GM19438 (cell line): ENCODE results near the gene GNL3.

Source experiments
- ATAC-seq: cut with Tn5 transposase; IDR thresholded peaks from one replicate; pipeline ENCODE4 v1.9.1; 2021; ENCODE audit warnings: low read depth; ENCODE audit not compliant: unreplicated experiment

GNL3 gene

DNA sequence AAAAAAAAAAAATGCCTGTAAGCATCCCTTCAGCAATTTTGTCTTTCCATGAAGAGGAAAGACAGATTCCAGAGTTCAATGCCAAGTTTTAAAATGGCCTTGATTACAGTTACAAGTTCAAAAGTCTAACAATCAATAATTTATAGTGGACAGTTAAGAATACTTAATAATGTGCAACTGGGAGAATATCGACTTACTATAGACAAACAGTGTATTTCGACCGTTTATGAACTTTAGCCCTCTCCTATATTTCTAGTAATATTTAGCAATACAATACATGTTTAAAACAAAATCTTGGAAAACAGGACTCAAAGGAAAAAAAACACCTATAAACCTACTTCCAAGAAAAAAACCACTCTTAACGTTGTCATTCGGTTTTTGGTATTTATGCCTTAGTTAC, 1.6 kb upstream of the GNL3 start:
- no peak for ATAC-seq

DNA sequence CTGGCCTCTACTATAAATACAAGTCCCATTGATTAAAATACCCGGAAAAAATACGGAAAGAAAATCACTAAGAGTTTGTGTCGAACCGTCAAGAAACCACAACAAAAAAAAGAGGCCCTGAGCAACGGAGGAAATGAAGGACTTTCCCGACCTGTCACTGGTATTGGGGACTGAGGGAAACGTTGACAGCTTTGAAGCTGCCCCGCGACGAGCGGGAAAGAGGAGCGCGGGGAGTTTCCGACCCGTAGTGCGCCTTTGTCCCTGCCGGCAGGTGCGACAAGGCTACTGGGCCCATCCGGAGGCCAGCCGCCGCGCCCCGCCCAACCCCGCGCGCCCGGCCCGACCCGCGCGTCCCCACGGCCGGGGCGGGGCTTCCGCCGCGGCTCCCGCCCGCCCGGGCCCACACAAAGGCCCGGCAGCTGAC, 535 bp upstream of the GNL3 start:
- ATAC-seq, result peak; percentile 61

DNA sequence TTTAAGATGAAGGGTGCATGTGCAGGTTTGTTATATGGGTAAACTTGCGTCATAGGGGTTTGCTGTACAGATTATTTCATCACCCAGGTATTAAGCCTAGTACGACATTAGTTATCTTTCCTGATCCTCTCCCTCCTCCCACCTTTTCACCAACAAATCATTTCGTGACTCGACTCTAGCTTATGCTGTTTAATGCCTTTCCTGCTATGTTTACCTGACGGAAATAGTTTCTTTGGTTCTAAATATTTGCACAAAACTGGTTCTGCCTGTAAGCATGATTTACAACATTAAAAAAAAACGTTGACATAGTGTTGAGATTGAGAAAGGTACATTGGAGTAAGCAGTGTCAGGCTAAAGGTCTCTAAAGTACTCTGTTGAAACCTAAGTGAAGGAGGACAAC, 2.4 kb downstream of the GNL3 start:
- no peak for ATAC-seq

DNA sequence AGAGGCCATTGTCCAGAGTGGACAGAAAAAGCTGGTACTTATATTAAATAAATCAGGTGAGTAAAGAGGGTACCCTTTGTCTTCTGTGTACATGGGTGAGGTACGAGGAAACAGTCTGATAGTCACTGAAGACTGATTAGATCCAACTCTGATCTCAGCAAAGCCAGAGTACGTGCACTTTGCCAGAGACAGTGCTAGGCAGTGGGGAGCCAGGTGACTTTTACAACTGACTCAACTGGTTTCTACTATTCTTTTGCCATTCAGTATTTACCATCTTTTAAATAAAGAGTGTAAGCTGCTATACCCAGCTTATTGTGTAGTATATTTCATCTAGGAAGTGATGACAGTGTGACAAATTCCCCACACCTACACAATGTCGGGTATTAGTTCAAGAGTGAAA, 3.3 kb downstream of the GNL3 start:
- ATAC-seq, result no peak

DNA sequence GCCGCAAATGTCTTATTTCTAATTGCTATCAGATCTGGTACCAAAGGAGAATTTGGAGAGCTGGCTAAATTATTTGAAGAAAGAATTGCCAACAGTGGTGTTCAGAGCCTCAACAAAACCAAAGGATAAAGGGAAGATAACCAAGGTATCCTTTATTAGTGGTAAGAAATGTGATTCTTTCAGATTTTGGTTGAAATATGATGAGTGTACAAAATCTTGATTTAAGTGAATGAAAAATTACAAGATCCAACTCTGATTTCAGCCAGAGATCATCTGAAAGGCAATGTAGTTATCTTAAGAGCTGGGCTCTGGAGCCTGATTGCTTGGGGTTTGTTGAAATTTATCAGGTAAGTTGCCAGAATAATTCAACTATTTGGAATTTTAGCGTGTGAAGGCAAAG, 4.7 kb downstream of the GNL3 start:
- no peak for ATAC-seq

DNA sequence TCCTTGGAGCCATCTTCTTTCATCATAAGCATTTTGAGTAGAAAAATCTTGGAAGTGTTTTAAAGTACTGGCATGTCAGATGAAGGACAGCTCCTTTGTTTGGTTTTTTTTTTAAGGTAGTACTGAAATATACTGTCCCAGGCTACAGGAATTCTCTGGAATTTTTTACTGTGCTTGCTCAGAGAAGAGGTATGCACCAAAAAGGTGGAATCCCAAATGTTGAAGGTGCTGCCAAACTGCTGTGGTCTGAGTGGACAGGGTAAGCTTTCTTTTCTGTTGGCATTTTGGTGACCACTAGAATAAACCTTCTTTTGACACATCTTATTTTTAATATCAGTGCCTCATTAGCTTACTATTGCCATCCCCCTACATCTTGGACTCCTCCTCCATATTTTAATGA, 7.2 kb downstream of the GNL3 start:
- no peak for ATAC-seq

DNA sequence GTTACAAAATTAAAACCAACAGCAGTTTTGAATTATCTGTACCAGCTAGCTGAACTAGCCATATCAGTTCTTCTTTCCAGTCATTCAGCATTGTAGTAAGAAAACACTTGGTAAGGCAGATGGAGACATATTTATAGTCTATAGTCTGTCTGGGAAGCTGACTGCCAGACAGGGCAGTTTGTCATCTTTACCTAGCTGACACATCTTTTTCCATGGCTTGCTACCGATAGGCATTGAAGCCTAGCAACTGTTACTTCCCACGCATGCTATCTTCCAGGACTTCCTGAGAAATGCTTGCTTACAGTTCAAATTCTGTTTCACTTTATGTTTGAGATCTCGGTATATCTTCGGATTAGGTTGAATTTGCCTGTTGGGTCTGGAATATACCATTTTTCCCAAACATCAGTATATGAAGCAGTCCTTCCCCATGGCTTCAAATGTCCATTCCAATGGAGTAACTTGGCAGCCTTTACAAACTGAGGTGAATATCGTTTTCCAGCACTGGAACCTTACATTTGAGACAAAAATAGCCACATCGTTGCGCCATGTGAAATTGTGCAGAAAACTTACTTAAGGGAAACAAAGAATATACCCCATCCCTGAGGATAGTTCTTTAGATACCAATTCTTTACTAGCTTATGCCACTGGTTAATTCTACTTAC, 8.8 kb downstream of the GNL3 start:
- no peak for ATAC-seq

DNA sequence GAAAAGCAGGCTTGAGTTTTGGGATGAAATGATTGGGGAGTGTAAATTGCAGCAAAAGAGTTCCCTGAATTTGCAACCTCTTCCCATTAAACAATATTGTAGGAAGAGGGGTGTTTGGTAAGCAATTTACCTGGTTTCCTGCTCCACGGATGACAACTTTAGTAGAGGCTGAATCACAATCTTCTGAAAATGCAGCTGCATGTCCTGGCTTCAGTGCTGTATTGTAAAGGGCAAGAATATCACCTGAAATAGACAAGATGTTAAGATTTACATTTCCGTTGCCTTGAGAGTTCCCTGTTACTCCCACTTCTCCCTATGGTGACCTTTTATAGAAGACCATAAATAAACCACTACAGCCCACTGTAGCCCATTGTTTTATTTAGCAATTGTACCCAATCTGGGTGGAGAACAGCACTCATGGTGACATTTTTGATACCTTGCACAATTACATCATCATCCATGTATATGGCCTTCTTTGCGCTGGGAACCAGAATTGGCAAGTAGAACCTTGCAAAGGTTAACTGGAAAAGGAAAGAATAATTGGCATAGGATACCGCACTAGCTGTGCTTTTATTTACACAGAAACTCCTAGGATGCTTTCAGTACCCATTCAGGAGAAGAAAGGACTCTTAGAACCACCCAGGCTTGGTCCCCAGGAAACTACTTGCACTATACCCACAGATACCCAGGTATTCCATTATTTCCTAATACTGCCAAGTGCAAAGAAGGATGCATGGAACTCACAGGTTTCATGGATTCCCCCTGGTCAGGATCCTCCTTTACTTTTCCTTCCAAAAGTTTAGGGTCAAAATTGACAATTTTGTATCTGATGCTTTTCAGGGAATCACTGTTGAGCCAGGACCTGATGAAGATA, 10.2 kb downstream of the GNL3 start:
- ATAC-seq, result no peak

DNA sequence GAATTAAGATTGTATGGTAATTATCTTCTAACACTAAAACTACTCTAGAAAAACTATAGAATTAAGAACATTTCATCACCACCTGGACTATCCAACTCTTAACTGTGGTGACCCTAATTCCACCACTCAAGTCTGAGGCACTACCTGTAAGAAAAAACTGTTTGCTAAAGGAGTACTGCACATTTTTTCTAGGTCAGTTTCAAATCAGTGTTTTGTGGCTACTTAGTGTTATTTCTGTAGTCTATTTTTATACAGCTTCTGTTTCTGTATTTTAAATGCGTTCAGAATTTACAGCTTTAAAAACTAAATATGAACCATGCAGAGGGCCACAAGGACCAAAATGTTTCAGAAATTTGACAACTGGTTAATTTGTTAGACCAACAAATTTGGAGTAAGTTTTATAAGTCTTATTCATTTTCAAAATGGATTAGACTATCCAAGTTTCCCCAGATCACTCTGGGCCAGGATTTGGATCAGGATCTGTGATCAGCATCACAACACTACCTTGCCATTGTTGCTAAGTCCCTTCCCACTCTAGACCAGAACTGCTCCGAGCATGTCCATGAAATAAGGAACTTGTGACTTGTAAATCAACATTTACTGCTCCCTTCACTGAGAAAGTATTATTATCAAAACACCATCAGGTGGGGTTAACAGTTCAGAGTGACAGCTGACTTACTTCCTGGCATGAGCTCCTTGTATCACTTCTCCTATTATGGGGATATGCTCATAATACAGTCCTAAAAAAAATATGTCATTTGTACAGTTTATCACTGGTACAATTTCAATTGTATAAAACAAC, 11.2 kb downstream of the GNL3 start:
- no peak for ATAC-seq

DNA sequence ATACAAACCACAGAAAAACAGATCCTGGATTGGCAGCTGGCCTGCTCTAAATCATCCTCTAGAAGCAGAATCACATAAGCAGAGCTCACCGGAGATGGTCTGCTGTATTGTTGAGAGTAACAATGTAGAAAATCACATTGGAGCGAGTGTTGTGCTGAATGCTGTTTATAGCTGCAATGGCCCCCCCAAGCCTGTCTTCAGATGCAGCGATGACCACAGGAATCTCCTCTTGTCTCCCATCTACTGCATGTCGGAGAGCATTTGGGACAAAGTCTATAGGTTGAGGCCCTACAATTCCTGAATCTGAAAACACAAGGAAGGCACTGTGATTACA, 11.8 kb downstream of the GNL3 start:
- ATAC-seq, result no peak

DNA sequence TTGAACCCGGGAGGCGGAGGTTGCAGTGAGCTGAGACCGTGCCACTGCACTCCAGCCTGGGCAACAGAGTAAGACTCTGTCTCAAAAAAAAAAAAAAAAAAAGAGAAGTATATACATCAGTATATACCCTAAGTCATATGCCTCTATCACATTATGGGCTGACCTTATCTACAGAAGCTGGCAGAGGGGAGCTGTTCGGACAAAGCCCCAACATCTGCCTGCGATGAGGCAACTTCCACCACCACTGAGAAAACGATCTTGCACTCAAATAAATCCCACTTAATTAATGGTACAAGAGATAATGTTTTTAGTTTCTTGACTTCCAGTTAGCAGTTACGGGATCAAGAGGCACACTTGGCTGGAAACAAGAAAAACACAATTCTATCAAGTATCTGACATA, 17.5 kb downstream of the GNL3 start:
- ATAC-seq, result no peak

DNA sequence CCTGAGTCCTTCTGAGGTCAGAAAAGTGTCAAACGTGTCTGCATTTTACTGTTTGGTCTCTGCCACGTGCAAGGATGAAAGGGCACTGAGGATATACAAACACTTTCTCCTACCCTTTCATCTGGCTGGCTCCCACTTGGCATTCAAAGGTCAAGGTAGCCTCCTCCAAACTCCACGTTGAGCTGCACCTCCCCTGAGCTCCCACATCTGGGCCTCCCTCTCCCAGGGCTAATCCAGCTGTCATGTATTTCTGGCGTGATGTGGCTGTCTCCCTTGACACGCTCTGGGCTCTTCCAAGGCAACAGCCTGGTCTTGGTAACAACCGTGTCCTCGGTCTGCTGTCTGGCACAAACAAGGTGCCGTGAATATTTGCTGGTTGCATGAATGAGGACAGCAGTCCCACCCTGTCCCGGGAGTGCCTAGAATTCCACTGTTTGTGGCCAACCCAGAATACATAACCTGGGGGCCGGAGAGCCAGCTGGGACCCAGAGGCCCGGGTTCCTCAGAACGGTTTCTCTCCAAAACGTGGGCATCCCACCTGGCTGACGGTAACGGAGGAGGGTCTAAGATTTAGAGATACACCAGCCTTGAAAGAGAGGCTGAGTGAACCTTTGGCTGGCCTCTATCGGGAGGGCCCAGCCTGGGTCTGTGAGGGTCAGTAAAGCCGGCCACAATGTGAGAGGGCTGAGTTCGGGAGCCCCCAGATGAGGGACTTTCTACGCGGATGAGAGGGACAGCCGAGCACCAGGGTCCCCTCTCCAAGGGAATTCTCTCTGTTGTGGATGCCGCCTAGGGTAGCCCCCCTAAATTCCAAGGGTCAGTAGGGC, 19.0 kb downstream of the GNL3 start:
- peak; percentile 3 for ATAC-seq

DNA sequence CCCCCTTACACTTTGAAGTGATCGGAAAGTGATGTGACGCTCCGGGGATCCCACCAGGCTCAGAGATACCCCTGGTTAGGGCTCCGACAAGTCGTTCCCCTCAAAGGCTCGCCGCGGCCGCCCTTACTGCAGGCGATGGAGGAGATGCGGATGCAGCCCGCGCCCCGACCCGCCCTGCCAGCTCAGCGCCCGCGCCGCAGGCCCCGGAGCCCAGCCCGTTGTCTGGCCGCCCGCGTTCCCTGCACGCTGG, 19.5 kb downstream of the GNL3 start:
- peak; percentile 32 for ATAC-seq

DNA sequence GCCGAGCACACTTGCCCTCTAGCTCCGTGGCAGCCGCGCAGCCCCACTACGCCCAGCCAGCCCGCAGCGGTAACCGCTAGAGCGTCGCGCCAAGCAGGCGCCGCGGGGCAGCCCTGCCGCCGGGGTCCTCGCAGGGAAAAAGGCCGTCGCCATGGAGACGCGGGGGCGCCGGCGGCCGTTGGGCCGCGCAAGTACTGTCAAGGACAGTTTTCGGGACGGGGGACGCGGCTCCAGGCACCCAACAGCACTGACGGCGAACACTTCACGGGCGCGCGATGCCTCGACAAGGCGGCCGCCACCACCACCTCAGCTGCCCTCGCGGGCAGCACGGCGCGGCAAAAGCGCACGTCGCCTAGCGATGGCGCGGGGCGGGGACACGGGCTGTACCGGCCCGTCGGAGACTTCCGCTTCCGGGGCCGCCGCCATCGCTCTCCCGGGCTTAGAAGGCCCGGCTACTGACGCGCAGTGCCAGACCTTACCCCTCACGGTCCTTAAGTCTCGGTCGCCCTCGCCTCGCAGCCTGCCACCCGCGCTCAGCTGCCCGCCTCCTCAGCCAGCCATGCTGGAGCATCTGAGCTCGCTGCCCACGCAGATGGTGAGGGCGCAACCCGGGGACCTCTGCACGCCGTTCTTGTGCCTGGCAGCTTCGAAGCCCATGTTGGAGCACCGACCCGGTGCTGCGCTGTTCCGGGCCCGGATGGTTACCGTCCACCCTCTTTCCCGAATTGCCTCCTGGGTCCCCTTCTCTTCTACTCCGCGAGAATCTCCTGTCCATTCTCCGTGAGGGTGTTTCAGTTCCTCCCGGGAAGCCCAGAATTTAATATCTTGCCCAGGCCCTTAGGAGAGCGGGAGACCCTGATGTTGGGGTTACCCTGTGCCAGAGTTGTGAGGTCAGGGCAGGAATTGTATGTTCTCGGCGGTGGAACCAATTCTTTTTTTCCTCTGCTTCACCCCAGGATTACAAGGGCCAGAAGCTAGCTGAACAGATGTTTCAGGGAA, 20.2 kb downstream of the GNL3 start, which contains the start of the genes GLT8D1 and SPCS1:
Gene GLT8D1 (minus strand): TSS at position 104 of the 999 bp plus-strand sequence. CDS start 5,331 bp downstream, outside the sequence.
Gene SPCS1 (plus strand): TSS at position 419 of the 999 bp plus-strand sequence. CDS start 141 bp downstream, at position 560.
- peak; percentile 82 for ATAC-seq

DNA sequence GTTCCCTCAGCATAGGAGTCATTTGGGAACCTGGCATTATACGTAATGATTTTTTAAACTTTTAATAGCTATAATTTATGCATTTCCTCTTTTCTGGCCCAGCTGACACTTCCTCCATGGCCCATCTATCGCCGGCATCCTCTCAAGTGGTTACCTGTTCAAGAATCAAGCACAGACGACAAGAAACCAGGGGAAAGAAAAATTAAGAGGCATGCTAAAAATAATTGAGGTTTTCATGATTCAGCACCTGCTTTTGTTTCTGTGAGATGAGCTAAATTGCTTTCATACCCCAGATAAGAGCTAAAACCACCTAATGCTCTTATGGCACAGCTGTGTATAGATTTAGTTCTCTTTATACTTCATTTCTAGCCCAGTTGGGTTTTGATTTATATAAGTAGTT, 21.8 kb downstream of the GNL3 start:
- no peak for ATAC-seq

DNA sequence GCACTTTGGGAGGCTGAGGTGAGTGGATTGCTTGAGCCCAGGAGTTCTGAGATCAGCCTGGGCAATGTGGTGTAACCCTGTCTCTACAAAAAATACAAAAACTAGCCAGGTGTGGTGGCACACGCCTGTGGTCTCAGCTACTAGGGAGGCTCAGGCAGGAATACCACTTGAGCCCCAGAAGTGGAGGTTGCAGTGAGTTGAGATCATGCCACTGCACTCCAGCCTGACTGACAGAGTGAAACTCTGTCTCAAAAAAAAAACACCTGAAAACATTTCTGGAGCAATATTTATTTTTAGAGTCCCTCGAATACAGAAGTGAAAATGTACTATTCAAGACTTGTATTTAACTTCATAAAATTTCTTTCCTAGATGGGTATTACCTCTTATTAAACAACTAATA, 24.7 kb downstream of the GNL3 start:
- no peak for ATAC-seq

DNA sequence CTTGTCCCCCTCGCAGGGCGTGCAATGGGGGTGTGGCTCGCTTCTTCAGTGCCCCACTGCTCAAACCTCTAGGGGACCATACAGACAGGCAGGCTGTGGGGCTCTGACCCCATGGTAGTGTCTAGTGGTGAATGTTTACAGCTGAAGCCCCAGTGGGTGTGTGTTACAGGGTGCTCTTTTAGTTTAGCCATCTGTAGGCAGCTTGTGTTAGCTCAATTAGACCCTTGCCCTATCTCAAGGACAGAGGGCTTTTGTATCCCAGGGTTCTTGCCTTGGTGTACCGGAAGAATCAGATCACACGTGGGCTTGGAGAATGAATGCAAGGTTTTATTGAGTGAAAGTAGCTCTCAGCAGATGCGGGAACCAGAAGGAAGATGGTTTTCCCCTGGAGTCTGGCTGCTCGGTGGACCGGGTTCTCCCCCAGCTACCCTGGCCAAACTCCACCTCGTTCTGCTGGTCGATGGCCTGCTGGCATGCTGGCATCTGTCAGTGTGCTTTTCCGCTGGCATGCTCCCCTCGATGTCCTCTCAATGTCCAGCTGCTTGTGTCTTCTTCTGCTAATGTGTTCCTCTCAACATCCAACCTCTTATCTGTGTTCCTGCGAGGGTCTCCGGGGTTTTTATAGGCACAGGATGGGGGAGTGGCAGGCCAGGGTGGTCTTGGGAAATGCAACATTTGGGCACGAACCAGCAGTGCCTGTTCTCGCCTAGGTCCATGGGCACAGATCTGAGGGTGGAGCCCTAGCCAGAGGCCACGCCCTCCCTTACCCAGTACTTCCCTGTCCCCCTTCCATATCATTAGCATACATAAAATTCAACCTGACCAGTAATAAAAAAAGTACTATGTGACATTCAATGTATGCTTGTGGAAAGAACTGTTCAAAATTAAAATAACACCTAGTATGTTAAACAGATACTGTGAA, 26.7 kb downstream of the GNL3 start:
- ATAC-seq, result no peak
